ENCODE data around the gene SGCA. TPM values are rescaled to one million over a fixed set of nuclear protein-coding genes. Genes with fewer than 3 reads are reported as not detected.

SGCA gene
- total RNA-seq, 2 experiments from 2014 or later: 0.57 to 1.1 TPM

DNA sequence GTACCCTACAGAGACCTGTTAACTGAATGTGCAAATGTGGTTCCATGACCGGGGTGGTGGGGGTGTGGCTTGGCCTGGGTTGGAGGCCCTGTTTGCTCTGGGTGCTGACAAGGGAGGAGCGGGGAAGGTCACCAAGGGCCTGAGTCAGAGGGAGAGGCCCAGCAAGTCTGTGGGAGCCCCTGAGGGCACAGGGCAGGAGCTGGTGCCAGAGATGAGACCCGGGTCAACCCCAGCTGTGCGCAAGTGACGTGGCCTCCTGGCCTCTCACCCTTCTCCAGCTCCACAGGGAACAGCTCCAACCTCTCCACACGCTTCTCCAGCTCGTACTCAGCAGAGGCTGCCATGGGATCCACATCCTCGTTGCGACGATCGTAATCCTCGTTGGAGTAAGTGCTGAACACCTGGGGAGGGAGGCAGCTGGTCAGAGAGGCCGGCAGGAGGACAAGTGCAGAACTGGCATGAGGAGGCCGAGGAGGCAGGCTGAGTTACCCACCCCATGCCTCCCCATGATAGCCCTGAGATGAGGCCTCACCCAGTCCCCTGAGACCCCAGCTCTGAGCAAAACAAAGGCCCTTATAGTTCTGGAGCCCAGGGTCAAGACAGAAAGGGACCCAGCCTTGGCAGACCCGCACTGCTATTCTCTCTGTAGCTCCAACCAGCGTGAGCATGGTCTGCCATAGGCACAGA, 20.8 kb upstream of the SGCA start:
- Histone ChIP-seq H3K4me3 (ENCODE audit: low read depth, low read length, poor library complexity, severe bottlenecking) (no peak overlapping the region), H3K27ac (ENCODE audit: low read depth, low read length, poor library complexity, severe bottlenecking) (no peak overlapping the region), H3K9me2 (ENCODE audit: insufficient read depth, low read length) (no peaks in the 10 kb centered on the region), H2AFZ (ENCODE audit: low read length) (no peak overlapping the region), H3K4me1 (ENCODE audit: insufficient read depth, low read length, poor library complexity, severe bottlenecking) (peaks cover 48% of the 10 kb centered on the region), H3K4me2 (ENCODE audit: low read length) (peak overlapping the region; percentile 95), H4K20me1 (ENCODE audit: insufficient read depth, low read length) (peaks cover 22% of the 10 kb centered on the region), H3K36me3 (ENCODE audit: insufficient read depth, low read length) (peaks cover 90% of the 10 kb centered on the region), H3K9me3 (ENCODE audit: low read length) (no peaks in the 10 kb centered on the region), H3K79me2 (ENCODE audit: insufficient read depth, low read depth, low read length) (peaks cover 50% of the 10 kb centered on the region)
- ChIA-PET POLR2A (no interaction called here), CTCF (ENCODE audit: unreplicated experiment) (no interaction called here)
- no peak for DNase-seq (ENCODE audit: low spot score)
- BruUV-seq (replicated peaks): no TSS peak
- no peak for TF ChIP-seq EZH2phosphoT487 (IDR thresholded peaks at IDR 0.05; ENCODE audit: borderline replicate concordance, low read depth, low read length)
- intact Hi-C loops (cut with micrococcal nuclease; ENCODE audit: unreplicated experiment): no loop called here

DNA sequence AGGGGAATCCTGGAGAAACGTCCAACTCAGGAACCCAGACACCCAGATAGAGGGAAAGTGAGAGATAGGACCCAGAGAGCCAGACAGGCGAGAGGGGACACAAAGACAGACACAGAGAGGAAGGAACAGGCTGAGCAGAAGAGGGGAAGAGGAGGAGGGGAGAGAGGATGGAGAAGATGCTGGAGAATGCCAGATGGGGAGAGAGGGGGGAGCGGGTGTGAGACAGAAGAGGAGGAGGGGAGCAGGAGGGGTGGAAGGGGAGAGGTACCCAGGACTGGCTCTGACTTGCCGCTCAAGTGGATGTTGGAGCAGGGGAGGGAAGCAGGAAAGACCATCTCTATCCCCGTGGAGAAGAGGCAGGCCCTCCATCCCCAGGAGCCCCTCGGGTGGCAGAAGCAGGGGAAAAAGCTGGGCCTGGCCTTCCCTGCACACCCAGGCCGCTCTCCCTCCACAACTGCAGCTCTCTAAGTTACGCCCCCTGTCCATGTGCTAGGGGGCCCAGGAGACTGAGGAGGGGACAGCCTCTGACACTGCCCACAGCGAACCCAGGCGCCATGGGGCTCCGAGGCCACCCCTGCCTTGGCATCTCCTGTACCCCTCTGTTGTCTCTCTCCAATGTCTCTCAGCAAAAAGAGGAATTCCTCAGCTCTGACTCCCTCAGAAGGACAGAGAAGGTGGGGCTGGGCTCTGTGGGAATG, 20.1 kb upstream of the SGCA start:
- CTCF ChIA-PET (ENCODE audit: unreplicated experiment): interaction anchor here (1.0 to 1.1 kb wide), 2 partner anchors 9 to 52 kb away, joined by 3 read pairs; no protein-coding TSS in a partner anchor
- no peak overlapping the region for H2AFZ ChIP-seq (ENCODE audit: low read length)
- peaks cover 83% of the 10 kb centered on the region for H3K36me3 ChIP-seq (ENCODE audit: insufficient read depth, low read length)
- TF ChIP-seq CTCF (conservative IDR thresholded peaks at IDR 0.05; ENCODE audit: low read length): no peak
- TF ChIP-seq EZH2phosphoT487 (IDR thresholded peaks at IDR 0.05; ENCODE audit: borderline replicate concordance, low read depth, low read length): no peak
- H3K9me3 ChIP-seq (ENCODE audit: low read length): no peaks in the 10 kb centered on the region
- peak overlapping the region; percentile 95 for H3K4me2 ChIP-seq (ENCODE audit: low read length)
- H3K4me1 ChIP-seq (ENCODE audit: insufficient read depth, low read length, poor library complexity, severe bottlenecking): peaks cover 41% of the 10 kb centered on the region
- no TSS peak for BruUV-seq (replicated peaks)
- H4K20me1 ChIP-seq (ENCODE audit: insufficient read depth, low read length): peaks cover 22% of the 10 kb centered on the region
- no peak overlapping the region for H3K27ac ChIP-seq (ENCODE audit: low read depth, low read length, poor library complexity, severe bottlenecking)
- POLR2A ChIA-PET: interaction anchor here (0.9 kb wide), 1 partner anchor 15 kb away, joined by 3 read pairs; no protein-coding TSS in a partner anchor
- DNase-seq (ENCODE audit: low spot score): no peak
- no peaks in the 10 kb centered on the region for H3K9me2 ChIP-seq (ENCODE audit: insufficient read depth, low read length)
- H3K4me3 ChIP-seq (ENCODE audit: low read depth, low read length, poor library complexity, severe bottlenecking): peak overlapping the region; percentile 89
- intact Hi-C loops (cut with micrococcal nuclease; ENCODE audit: unreplicated experiment): no loop called here
- peaks cover 55% of the 10 kb centered on the region for H3K79me2 ChIP-seq (ENCODE audit: insufficient read depth, low read depth, low read length)

DNA sequence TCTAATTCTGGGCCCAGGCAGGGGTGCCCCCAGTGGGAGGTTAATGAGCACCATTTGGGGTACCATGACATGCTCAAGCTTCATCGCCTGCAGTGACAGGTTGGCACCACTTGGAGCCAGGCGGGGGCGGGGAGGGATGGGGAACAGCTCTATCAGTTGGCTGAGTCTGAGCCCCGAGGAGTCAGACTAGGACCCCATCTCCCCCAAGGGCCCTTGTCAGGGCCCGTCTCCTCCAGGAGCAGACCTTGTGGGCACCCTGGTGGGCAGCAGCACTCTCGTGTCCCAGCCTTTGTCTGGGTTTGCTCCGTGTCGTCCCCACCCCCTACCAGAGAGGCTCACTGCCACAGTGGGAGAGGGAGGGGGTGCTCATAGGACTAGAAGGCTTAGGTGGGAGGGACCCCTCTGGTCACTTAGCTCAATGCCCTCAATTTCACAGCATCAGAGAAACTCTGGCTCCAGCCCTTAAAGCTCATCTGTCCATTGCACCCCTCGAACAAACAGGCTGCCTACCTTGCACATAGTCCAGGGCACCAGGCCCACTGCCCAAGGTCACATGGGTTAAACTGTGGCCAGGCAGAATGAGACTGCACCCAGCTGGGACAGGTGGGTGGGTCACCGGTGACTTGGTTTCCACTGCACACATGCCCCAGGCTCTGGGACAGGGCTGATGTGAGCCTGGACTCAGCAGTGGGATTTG, 19.4 kb upstream of the SGCA start:
- H3K9me3 ChIP-seq (ENCODE audit: low read length): no peaks in the 10 kb centered on the region
- peaks cover 37% of the 10 kb centered on the region for H3K4me1 ChIP-seq (ENCODE audit: insufficient read depth, low read length, poor library complexity, severe bottlenecking)
- peak overlapping the region; percentile 87 for H3K27ac ChIP-seq (ENCODE audit: low read depth, low read length, poor library complexity, severe bottlenecking)
- TF ChIP-seq CTCF (conservative IDR thresholded peaks at IDR 0.05; ENCODE audit: low read length): peak; percentile 42; the same call in 1 of the 2 replicates
- TF ChIP-seq EZH2phosphoT487 (IDR thresholded peaks at IDR 0.05; ENCODE audit: borderline replicate concordance, low read depth, low read length): no peak
- no peak for DNase-seq (ENCODE audit: low spot score)
- peaks cover 58% of the 10 kb centered on the region for H3K79me2 ChIP-seq (ENCODE audit: insufficient read depth, low read depth, low read length)
- intact Hi-C loops (cut with micrococcal nuclease; ENCODE audit: unreplicated experiment): no loop called here
- no TSS peak for BruUV-seq (replicated peaks)
- H2AFZ ChIP-seq (ENCODE audit: low read length): no peak overlapping the region
- peaks cover 22% of the 10 kb centered on the region for H4K20me1 ChIP-seq (ENCODE audit: insufficient read depth, low read length)
- no peaks in the 10 kb centered on the region for H3K9me2 ChIP-seq (ENCODE audit: insufficient read depth, low read length)
- H3K36me3 ChIP-seq (ENCODE audit: insufficient read depth, low read length): peaks cover 76% of the 10 kb centered on the region
- POLR2A ChIA-PET: interaction anchor here (0.9 kb wide), 1 partner anchor 15 kb away, joined by 3 read pairs; no protein-coding TSS in a partner anchor
- peak overlapping the region; percentile 95 for H3K4me2 ChIP-seq (ENCODE audit: low read length)
- CTCF ChIA-PET (ENCODE audit: unreplicated experiment): interaction anchor here (1.0 to 1.1 kb wide), 2 partner anchors 10 to 52 kb away, joined by 3 read pairs; no protein-coding TSS in a partner anchor
- H3K4me3 ChIP-seq (ENCODE audit: low read depth, low read length, poor library complexity, severe bottlenecking): peak overlapping the region; percentile 89
